DMS 273 (cell line): ENCODE data around the gene SLC16A8.
"Not testable (repeated sequence)": the region's sequence is repeated elsewhere in the genome, so short reads cannot be mapped to it uniquely, and the experiment has no call there.

Source experiments
- DNase-seq: peaks from one replicate; lab custom pipeline; 2025; ENCODE audit not compliant: unreplicated experiment; lab: John Stamatoyannopoulos, UW

Gene SLC16A8

DNA sequence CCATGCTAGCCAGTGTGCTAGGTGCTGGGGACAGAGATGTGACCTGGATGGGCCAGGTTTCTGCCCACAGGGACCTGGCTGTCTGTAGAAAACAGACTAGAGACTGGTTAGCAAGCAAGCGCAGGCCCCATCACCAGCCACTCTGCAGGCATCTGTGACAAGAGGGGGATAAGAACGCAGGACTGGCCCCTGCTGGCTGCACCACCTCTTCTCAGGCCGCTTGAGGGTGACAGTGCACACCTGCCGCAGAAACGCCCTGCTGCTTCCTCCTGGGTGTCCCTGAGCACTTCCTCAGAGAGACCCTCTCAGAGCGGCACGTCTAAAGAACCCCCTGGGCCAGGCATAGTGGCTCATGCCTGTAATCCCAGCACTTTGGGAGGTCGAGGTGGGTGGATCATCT is 32.7 kb downstream of the SLC16A8 start:
- no peak for DNase-seq

DNA sequence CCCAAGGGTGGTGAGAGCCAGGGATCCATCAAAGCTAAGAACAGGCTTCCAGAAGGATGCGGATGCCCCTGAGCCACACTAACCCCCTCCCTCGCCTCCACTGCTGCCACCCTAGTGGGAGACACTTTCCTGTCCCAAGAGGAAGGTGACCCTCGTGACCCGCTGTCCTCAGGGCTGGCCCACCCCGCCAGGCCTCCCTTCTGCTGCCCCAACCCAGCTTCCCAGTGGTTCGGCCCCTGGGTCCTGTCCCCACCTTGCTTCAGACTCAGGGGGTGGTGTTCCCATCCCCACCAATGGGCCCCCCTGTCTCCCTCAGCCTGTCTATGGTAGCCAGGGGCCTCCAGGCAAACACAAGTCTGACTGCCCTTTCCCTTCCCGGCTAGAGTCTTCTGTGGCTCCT is 33.3 kb downstream of the SLC16A8 start:
- no peak for DNase-seq

DNA sequence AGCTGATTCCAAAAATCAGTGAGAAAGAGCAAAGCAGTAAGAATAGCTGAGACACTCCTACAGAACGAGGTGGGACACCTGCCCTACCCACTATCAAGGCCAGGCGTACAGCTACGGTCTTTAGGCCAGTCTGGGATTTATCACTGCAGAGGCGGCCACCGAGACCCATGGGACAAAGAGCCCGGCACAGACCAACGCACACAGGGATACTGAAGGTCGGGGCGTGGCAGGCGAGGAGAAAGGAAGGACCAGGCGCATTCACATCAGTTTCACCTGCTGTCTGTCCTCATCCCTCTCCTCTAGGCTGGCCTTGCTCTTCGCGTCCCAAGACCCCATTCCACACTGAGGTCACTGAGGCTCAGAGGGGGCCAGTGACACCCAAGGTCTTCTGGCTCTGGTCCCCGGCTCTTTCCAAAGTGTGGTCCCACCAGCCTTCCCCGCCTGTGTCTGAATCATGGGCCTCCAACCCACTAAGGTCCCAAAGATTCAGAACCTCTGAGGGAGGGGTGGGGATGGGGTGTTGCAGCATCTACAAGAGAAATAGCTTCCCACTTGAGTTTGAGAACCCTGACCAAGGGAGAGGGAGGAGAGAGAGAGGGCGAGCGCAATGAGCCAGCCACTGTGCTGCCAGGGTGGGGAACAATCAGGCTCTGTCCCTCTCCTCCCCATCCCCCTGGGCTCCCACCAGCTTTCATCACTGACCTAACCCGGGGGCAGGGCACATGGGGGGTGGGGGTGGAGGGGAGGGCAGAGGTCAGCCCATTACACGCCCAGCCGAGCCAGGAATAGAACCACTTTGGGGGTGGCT is 34.0 kb downstream of the SLC16A8 start:
- DNase-seq: no peak

DNA sequence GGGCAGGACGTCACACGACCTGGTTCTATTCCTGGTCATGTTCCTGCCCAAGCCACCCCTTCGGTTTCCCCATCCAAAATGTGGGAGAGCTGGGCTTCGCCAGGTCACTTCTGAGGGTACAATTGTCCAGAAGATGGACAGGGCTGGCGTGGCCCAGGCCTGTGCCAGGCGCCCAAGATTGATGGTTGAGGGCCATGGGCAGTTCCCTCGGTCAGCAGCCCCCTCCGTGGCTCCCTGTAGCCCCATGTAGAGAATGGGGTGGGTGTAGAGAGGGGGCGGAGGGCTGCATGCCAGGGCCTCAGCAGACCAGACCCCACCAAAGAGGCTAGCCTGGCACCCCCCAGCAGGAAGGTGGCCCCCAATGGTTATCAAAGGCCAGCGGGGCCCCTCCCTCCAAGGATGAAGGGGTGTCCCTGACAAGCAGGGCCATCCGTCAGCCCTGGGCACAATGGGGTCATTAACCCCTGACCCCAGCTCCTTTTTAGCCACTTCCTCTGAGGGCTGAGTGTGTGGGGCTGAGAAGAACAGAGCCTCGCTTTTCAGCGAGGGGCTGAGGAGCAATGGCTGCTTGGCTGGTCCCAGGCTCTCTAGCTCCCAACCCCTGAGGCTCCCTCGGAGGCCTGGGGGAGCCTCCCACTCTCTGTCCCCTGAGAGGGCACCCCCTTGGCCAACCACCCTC is 37.8 kb downstream of the SLC16A8 start:
- no peak for DNase-seq

DNA sequence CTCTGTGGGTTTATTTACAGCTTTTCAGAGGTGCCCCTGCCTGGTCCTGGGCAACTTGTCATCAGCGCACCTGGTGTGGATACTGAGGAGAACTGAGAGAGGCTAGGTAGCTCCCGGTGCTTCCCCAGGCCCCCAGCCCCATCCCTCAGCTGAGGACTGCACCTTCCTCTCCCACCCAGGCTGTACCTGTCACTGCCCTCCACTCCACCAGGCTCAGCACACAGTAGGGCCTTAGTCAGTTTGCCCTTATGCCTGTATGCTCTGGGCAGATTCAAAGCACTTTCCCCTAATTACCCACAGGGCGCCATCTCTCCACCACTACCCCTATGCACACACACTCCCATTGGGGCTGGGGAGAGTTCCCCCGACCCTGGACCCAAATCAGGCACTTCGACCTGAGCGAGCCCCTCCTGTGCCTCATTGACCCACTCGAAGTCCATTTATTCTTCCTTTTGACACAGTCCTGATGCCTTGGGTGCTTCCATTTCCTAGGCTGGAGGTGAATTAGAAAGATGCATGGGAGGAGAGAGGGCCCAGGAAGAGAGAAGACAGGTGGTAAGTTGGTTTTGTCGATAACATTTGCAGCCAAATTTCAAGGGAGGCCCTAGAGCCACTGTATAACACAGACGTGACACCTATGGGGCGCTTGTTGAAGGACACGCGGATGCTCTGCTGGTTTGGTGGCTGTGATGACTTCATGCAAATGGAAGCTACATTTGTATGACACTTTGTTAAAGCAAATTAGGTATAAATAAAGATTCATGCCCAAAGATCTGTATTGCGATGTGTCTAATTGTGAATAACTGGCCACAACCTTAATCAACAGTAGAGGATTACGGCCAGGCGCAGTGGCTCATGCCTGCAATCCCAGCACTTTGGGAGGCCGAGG is 40.6 kb downstream of the SLC16A8 start:
- DNase-seq: no peak

DNA sequence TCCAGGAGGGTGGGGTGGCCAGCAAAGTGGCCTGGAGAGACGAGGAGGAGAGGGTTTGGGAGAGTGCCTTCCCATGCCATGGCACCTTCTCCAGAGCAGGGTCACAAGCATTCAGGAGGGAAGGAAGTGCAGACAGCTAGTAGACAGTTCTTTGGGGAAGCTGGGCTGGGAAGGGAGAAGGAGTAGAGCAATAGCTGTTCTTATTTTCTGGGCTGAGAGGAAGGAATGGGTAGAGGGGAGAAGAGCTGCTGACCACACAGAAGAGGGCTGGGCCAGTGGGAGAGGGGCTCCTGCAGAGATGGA is 41.5 kb downstream of the SLC16A8 start:
- no peak for DNase-seq

DNA sequence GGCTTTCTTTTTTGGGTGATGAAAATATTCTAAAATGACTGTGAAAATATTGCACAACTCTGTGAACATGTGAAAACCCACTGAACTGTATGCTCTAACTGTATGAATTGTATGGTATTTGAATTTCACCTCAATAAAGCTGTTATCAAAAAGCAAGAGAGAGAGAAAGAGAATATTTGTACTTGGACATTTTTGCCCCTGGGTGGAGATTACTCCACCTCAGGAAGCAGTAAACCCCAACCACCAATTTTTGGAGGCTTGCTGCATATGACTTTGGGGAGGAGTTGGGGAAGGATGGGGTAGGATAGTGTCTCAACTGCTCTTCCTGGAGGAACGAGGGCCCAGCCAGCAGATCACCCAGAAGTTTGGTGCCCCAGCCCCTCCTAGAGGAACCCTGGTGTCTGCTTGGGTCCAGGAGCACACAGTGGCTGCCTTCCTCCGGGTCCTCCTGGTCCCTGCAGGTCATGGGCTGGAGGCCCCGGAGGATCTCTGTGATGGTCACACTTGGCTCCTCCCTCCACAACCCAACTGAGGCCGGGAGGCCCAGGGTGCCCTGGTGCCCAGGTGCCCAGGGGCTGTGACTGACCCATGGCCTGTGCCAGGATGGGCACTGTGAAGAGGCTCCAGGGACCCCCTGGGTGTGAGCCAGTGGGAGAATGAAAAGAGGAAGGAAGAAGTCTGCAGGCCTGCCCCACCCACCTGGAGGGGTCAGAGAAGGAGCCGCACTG is 42.1 kb downstream of the SLC16A8 start:
- DNase-seq: no peak

DNA sequence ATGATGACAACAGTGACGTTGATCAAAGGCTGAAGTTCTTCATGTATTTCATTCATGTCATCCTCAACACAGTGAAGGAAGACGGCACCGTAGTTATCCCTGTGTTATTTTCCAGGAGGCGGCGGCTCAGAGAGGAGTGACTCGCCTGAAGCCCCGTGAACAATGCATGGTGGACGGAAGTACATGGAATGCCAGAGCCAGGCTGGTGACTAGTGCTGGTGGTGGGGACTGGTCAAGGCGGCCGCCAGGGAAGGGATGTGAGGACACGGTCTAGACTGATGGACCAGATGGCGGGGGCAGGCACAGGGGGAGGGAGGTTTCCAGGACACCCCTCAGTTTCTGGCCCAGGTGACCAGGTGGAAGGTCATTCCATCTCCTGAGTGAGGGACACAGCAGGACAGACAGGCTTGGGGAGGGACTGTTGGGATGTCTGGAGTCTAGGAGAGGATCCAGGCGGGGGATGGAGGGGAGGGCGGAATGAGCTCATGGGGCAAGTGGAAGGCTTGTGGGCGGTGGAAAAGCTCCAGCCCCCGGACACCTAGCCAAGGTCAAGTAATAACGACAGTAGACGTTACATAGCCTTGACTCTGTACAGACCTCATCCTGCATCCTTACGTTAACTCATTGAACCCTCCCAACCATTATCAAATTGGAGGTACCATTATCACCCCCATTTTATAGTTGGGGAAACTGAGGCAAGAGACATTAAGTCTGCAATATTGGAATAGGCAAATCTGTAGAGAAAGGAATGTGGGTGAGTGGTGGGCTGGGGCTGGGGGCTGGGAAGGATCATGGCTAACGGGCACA is 42.8 kb downstream of the SLC16A8 start:
- no peak for DNase-seq

DNA sequence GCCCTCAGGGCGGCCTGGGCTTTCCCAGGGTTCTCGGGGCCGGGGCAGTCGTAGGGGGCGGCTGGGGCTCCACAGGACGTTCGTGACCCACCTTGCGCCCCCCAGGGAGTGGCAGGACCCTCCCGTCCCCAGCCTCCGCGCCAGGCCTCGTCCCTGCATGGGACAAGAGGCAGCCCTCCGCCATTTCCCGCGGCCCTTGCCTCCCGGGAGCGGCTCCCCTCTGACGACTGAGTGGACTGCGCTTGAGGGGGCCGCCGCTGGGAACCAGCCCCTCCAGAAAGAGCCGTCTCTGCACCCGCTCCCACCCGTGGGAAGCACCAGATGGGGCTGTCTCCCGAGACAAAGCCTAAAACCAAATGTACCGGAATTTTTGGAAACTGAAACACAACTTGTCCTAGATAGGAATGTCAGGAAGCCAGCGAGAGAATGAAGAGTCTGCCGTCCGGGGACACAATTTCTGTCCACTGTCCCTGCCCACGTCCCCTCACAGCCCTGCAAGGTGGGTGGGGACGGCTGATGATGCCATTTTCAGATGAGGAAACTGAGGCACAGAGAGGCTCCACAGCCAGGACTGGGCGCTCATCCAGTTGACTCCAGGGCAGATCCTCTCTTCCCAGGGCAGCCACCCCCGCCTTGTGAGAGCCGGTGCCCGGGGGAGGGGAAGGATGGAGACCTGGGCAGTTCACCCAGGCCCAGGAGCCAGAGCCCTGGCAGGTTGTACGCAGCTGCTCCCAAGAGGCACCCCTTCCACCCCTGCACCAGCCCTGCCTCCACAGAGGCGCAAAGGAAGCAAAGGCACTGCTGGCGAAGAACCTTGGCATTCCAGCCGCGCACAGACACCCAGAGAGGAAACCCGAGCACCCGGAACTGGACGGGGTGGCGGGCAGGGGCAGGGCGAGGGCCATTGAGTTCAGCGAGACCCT is 44.8 kb downstream of the SLC16A8 start:
- no peak for DNase-seq

DNA sequence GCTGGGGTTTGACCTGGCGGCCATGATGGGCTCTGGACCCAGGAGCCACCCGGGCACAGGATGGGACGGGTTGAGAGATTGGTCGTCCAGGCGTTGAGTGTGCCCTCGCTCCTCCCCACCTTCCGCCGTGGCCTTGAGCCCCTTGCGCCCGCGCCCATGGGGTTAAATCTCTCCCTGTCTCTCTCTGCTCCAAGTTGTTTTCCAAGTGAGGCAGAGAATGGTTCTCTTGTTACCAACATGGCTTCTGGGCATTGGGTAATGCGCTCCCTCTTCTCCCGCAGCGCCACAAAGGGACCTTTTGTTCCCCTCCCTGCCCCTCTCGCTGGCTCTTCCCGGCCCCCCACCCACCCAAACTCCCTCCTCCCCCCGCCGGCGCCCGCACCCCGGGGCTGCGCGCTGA is 45.6 kb downstream of the SLC16A8 start:
- DNase-seq: no peak

DNA sequence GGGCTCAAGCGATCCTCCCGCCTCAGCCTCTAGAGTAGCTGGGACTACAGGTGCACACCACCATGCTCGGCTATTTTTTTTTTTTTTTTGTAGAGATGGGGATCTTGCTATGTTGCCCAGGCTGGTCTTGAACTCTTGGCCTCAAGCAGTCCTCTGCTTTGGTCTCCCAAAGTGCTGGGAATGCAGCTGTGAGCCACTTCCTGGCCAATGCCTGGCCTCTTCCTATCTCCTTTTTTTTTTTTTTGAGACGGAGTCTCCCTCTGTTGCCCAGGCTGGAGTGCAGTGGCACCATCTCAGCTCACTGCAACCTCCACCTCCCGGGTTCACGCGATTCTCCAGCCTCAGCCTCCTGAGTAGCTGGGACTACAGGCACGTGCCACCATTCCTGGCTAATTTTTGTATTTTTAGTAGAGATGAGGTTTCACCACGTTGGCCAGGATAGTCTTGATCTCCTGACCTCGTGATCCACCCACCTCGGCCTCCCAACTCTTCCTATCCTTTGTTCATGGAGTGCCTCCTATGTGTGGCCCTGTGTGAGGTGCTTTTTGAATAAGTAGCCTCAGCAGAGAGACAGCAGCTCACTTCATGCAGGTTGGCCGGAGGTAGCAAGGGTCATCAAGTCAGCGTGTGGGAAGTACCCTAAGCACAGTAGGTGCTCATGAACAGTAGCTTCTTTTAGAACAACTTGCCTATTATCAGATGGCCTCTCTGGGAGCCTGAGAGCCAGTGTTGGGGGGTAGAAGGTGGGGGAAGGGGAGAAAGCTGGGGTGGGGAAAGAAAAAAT is 46.4 kb downstream of the SLC16A8 start:
- not testable (repeated sequence) for DNase-seq

DNA sequence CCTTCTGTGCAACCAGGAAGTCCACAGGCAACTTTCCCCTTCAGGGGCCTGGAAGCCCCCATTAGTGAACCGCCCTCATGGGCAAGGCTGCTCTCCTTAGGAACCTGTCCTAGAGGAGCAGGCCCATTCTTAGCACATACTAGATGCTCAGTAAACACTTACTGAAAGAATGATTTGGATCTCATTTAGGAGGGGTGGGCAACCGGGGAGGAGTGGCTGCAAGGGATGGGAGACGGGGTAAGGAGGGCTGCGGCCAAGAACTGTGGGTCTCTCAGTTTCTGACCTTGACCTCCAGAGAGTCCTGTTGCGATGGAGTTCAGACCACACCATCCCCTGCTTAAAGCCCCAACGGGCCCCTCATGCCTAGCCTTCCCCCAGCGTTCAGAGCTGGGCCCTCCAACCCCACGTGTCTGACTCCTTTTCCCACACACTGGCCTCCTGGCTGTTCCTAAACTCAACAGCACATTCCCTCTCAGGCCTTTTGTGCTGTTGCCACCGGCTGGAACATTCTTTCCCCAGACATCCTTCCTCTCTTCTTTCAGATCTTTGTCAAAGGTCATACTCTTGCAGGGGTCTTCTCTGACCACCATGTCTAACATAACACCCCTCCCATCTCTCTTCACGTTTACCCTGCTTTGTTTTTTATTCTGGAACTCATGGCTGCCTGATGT is 47.5 kb downstream of the SLC16A8 start:
- no peak for DNase-seq

DNA sequence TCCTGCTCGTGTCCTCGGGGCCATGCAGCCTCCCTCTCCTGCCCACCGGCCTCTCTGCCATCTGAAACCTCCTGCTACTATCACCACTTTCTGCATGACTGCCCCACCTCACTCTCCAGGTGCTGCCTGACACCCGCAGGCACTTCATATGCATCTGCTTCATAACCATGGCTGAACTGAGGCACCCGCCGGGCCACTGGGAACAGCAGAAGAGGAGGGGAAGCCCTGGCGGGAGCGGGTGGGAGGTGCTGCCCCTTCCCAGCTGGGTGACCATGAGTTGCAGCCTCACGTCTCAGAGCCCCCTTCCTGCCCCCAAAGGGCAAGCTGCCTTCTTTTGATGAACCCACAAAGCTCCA is 48.5 kb downstream of the SLC16A8 start:
- no peak for DNase-seq

DNA sequence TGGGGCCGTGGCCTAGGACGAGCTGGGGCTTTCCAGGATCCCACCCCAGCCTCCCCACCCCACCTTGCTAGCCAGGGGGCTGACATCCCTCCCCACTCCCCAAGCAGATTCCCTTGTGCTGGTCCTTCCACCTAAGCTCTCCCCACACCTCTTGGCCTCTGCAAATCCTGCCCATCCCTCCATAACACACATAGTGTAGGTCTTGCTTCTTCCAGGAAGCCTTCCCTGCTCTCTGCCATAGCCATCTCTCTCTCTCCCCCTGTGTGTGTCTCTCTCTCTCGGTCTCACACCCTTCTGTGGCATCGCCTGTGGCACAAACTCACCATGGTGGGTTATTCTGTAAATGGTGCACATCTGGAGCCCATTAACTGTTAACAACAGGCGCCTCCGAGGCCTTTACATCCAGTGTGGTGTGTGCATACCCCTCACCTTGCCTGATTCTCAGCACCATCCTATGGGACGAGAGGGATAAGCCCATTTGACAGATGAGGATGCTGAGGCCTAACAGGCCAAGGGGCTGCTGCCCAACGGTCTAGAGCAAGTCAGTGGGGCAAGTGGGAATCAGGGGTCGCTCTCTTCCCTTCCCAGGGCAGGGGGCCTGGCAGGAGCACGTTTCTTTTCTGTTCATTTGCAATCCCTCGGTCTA is 49.0 kb downstream of the SLC16A8 start:
- DNase-seq: no peak

DNA sequence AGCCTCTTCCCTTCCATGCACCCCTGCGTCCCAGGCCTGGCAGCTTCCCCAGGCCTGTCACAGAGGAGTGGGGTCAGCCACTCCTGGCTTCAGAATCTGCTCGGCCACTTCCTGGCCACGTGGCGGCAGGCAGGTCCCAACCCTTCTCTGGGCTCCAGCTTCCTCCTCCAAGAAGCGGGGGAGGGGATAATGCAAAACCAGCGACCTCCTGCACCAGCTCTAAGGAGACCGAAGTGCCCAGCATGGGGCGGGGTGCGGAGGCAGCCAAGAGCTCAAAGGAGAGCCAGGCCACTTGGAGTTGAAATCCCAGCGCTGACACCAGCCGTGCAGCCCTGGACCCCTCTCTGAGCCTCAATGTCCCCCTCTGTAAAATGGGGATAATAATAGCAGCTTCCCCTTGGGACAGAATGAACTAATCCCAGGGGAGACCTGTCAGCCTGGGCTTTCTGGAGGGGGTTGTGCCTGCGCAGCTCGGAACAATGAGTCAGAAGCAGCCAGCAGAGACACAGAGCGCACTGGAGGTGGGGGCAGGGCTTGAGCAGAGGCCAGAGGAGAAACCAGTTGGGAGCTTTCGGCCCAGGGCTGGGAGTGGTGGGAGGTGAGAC is 49.6 kb downstream of the SLC16A8 start:
- DNase-seq: peak; percentile 64

DNA sequence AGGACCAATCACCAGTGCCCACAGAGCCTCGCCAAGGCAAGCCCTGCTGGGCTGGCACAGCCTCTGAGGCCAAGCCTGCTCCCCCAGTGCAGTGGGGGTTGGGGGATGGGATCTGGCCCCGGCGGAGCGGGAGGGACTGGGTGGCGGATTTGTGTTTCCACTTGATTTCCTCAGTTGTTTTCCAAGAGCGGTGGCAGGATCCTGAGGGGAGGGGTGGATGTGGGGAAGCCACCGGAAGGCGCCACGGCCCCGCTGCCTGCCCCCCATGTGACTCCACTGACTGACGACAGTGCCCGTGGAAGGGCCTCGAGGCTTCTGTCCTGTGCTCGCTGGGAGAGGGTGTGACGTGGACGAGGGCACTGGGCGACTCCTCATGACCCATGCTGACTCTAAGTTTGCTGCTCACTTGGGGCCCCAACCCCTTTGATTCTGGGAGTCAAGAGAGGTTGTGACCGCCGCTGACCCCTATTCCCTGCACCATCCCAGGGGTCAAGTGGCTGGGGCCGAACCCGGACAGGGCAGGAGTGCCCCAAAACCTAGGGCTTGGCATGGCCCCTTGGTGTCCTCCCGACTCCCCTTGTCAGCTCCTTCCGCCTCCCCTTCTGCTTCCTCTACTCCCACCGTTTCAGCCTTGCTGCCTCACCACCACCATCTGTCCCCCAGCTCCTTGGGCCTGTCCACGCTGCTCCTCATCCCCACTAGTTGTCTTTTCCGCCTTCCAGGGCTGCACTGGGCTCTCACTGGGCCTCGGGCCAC is 50.3 kb downstream of the SLC16A8 start:
- peak; percentile 93 for DNase-seq
